PC-3 (cell line): ENCODE results near the gene RPS6KA2. TPM values are rescaled to one million over a fixed set of nuclear protein-coding genes. Genes with fewer than 3 reads are reported as not detected.

ENCODE experiments used
- ATAC-seq: fragments of 200-7000 bp; cut with Tn5 transposase; 2 replicates; pipeline ENCODE4 v1.9.1; 2020; ENCODE audit warnings: mild to moderate bottlenecking, moderate library complexity
- BruUV-seq: library from RNA; stranded (reverse); fragments of 400-500 nt; replicated peaks from 2 replicates; lab custom pipeline; 2021; lab: Mats Ljungman, UMichigan
- CTCF ChIA-PET: fragments of 300-600 bp; sonication (Branson Sonifier 250); formaldehyde crosslinking; loops from one replicate; lab custom pipeline; 2022; ENCODE audit warnings: antibody characterized with exemption; lab: Charles Lee
- POLR2A ChIA-PET: fragments of 300-600 bp; sonication (Branson Sonifier 250); formaldehyde crosslinking; loops from one replicate; lab custom pipeline; 2022; ENCODE audit warnings: antibody characterized with exemption; ENCODE audit not compliant: unreplicated experiment; lab: Charles Lee
- DNase-seq: peaks from one replicate; pipeline ENCODE4 v3.0.0-alpha.2; 2015
- H2AFZ ChIP-seq: fragments of 300-600 bp; sonication (generic); 2 replicates; pipeline ENCODE4 v1.6.0; 2016; ENCODE audit warnings: antibody characterized with exemption, low read length
- H3F3A ChIP-seq: fragments of 300-600 bp; sonication (generic); one replicate; pipeline ENCODE4 v1.6.0; 2017; ENCODE audit warnings: antibody characterized with exemption, low read length, control low read depth, mild to moderate bottlenecking; ENCODE audit not compliant: unreplicated experiment
- H3K27ac ChIP-seq: fragments of 300-600 bp; sonication (generic); 2 replicates; pipeline ENCODE4 v1.5.1; 2016; ENCODE audit warnings: mild to moderate bottlenecking, low read length
- H3K27me3 ChIP-seq: fragments of 300-600 bp; sonication (generic); 2 replicates; pipeline ENCODE4 v1.6.1; 2016; ENCODE audit warnings: low read length, mixed read lengths
- H3K36me3 ChIP-seq: fragments of 300-600 bp; sonication (generic); 2 replicates; pipeline ENCODE4 v1.6.1; 2016; ENCODE audit warnings: low read depth, mixed run types, low read length, mixed read lengths
- H3K4me1 ChIP-seq: fragments of 300-600 bp; sonication (generic); 2 replicates; pipeline ENCODE4 v1.5.1; 2016; ENCODE audit warnings: low read length; ENCODE audit not compliant: insufficient read depth
- H3K4me2 ChIP-seq: fragments of 300-600 bp; sonication (generic); 2 replicates; pipeline ENCODE4 v1.6.0; 2016; ENCODE audit warnings: low read length
- H3K4me3 ChIP-seq: fragments of 300-600 bp; sonication (generic); 2 replicates; pipeline ENCODE4 v1.5.1; 2016; ENCODE audit warnings: mild to moderate bottlenecking, low read length, mixed read lengths
- H3K79me2 ChIP-seq: fragments of 300-600 bp; sonication (generic); 2 replicates; pipeline ENCODE4 v1.6.1; 2017; ENCODE audit warnings: low read length, mixed read lengths
- H3K9ac ChIP-seq: fragments of 300-600 bp; sonication (generic); 2 replicates; pipeline ENCODE4 v1.6.0; 2016; ENCODE audit warnings: mild to moderate bottlenecking, low read length
- H3K9me2 ChIP-seq: fragments of 300-600 bp; sonication (generic); replicated peaks from 2 replicates; pipeline ENCODE4 v1.6.1; 2016; ENCODE audit warnings: mixed run types, low read length, mixed read lengths
- H3K9me3 ChIP-seq: fragments of 300-600 bp; sonication (generic); 2 replicates; pipeline ENCODE4 v1.6.1; 2016; ENCODE audit warnings: low read length, mixed read lengths
- H4K20me1 ChIP-seq: fragments of 300-600 bp; sonication (generic); 2 replicates; pipeline ENCODE4 v1.6.1; 2016; ENCODE audit warnings: low read length, mixed read lengths
- EZH2 ChIP-seq: fragments of 300-600 bp; sonication (generic); IDR thresholded peaks from one replicate; pipeline ENCODE4 v1.6.1; 2017; ENCODE audit warnings: antibody characterized with exemption, mild to moderate bottlenecking, low read length; ENCODE audit not compliant: unreplicated experiment
- EZH2phosphoT487 ChIP-seq: fragments of 300-600 bp; sonication (generic); IDR thresholded peaks from 2 replicates; pipeline ENCODE4 v1.6.1; 2018; ENCODE audit warnings: mild to moderate bottlenecking, antibody characterized with exemption, low read length, borderline replicate concordance
- intact Hi-C: fragments of 100-400 bp; cut with micrococcal nuclease; formaldehyde crosslinking; loops from 2 replicates; pipeline ENCODE4 v1.9.0; 2023
- total RNA-seq: library from RNA; depleted of rRNA; stranded (reverse); fragments of >200 nt; gene quantifications from 2 replicates; pipeline ENCODE4 v1.2.3, GENCODE V29; 2014
- TF ChIP-seq, protein P1 (sequence below): fragments of 300-600 bp; sonication (generic); conservative IDR thresholded peaks from 2 replicates; pipeline ENCODE4 v1.5.1; 2017; ENCODE audit warnings: antibody characterized with exemption, low read depth, mild to moderate bottlenecking, low read length

The RPS6KA2 gene
- total RNA-seq, 1 experiment from 2014 or later = 5.1 TPM

DNA sequence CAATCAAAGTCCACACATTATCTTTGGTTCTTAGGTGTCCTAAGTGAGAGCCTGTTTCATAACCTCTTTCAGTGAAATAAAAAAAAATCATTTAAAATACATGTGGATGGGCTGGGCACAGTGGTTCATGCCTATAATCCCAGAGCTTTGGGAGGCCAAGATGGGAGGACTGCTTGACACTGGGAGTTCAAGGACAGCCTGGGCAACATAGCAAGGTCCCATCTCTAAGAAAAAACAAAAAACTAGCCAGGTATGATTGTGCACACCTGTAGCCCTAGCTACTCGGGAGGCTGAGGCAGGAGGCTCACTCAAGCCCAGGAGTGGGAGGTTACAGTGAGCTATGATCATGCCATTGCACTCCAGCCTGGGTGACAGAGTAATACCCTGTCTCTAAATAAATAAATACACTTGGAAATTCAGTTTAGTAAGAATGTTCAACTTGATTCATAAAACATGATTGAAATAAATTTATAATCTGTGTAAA, 247.9 kb downstream of the RPS6KA2 start:
- no peaks in the 10 kb centered on the region for H3K9me3 ChIP-seq
- H3K79me2 ChIP-seq = no peaks in the 10 kb centered on the region
- no peaks in the 10 kb centered on the region for H3F3A ChIP-seq
- H3K4me1 ChIP-seq = peaks cover 4% of the 10 kb centered on the region
- DNase-seq (no peak), ATAC-seq (no peak)
- no peak overlapping the region for H3K27ac ChIP-seq
- no peaks in the 10 kb centered on the region for H3K36me3 ChIP-seq
- no peak overlapping the region for H2AFZ ChIP-seq
- H3K4me3 ChIP-seq = no peak overlapping the region
- no peak overlapping the region for H3K9ac ChIP-seq
- CTCF ChIA-PET = no interaction called here
- TF ChIP-seq, protein P1, sequence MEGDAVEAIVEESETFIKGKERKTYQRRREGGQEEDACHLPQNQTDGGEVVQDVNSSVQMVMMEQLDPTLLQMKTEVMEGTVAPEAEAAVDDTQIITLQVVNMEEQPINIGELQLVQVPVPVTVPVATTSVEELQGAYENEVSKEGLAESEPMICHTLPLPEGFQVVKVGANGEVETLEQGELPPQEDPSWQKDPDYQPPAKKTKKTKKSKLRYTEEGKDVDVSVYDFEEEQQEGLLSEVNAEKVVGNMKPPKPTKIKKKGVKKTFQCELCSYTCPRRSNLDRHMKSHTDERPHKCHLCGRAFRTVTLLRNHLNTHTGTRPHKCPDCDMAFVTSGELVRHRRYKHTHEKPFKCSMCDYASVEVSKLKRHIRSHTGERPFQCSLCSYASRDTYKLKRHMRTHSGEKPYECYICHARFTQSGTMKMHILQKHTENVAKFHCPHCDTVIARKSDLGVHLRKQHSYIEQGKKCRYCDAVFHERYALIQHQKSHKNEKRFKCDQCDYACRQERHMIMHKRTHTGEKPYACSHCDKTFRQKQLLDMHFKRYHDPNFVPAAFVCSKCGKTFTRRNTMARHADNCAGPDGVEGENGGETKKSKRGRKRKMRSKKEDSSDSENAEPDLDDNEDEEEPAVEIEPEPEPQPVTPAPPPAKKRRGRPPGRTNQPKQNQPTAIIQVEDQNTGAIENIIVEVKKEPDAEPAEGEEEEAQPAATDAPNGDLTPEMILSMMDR = no peak
- TF ChIP-seq EZH2 = no peak
- no peak for TF ChIP-seq EZH2phosphoT487
- no TSS peak for BruUV-seq
- H3K9me2 ChIP-seq = no peaks in the 10 kb centered on the region
- no peak overlapping the region for H3K4me2 ChIP-seq
- intact Hi-C loops = no loop called here
- H3K27me3 ChIP-seq = no peaks in the 10 kb centered on the region
- no peaks in the 10 kb centered on the region for H4K20me1 ChIP-seq
- POLR2A ChIA-PET = no interaction called here

DNA sequence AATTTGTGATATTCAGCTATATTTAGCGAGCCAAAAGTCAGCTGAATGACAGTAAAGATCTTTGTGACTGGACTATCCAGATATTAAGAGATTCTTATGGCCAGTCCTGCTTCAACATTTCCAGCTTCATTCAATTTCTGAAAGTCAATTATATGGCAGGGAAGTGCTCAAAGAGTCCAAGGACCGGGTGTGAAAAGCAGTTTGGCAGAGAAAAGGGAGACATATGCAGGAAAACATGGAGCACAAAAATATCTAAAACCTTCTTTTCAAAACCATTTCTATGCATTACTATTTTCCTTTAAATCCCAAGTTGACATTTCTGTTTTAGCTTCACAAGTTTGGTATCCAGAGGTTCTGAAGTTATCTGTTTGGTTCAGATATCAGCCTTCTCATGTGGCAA, 249.3 kb downstream of the RPS6KA2 start:
- no peaks in the 10 kb centered on the region for H3K36me3 ChIP-seq
- ChIA-PET CTCF (no interaction called here), POLR2A (no interaction called here)
- H3K9me3 ChIP-seq = no peaks in the 10 kb centered on the region
- no peak overlapping the region for H2AFZ ChIP-seq
- H3K79me2 ChIP-seq = no peaks in the 10 kb centered on the region
- no peak overlapping the region for H3K4me3 ChIP-seq
- H3K27me3 ChIP-seq = no peaks in the 10 kb centered on the region
- H4K20me1 ChIP-seq = no peaks in the 10 kb centered on the region
- no peaks in the 10 kb centered on the region for H3F3A ChIP-seq
- no peak overlapping the region for H3K4me2 ChIP-seq
- intact Hi-C loops = no loop called here
- no TSS peak for BruUV-seq
- no peak for ATAC-seq
- peaks cover 4% of the 10 kb centered on the region for H3K4me1 ChIP-seq
- TF ChIP-seq EZH2phosphoT487 (no peak), EZH2 (no peak)
- TF ChIP-seq, protein P1 = no peak
- no peaks in the 10 kb centered on the region for H3K9me2 ChIP-seq
- no peak overlapping the region for H3K27ac ChIP-seq
- no peak overlapping the region for H3K9ac ChIP-seq
- DNase-seq = no peak

DNA sequence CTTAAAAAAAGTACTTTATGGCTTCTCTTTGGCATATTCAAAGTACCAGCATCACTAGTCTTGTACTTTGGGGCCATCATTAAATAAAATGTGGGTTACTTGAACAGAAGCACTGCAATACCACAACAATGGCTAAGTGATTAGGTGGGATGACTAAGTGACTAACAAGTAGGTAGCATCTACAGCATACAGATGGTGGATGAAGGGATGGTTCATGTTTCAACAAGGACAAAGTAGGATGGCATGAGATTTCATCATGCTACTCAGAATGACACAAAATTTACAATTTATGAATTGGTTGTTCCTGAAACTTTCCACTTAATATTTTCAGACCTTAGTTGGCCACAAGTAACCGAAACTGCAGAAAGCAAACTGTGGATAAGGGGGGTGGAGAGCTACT, 252.0 kb downstream of the RPS6KA2 start:
- no peak overlapping the region for H3K27ac ChIP-seq
- ATAC-seq (no peak), DNase-seq (no peak)
- H3K4me1 ChIP-seq = no peaks in the 10 kb centered on the region
- no peak overlapping the region for H2AFZ ChIP-seq
- no peaks in the 10 kb centered on the region for H3K27me3 ChIP-seq
- no peaks in the 10 kb centered on the region for H3K9me3 ChIP-seq
- H3K36me3 ChIP-seq = no peaks in the 10 kb centered on the region
- CTCF ChIA-PET = no interaction called here
- BruUV-seq = no TSS peak
- H3K4me3 ChIP-seq = no peak overlapping the region
- H4K20me1 ChIP-seq = no peaks in the 10 kb centered on the region
- intact Hi-C loops = no loop called here
- TF ChIP-seq EZH2phosphoT487 (no peak), EZH2 (no peak)
- TF ChIP-seq, protein P1 = no peak
- H3K79me2 ChIP-seq = no peaks in the 10 kb centered on the region
- H3K9me2 ChIP-seq = no peaks in the 10 kb centered on the region
- H3K9ac ChIP-seq = no peak overlapping the region
- H3K4me2 ChIP-seq = no peak overlapping the region
- no peaks in the 10 kb centered on the region for H3F3A ChIP-seq
- POLR2A ChIA-PET = no interaction called here
